K562 (cell line): ENCODE data around the gene PSMB11. TPM values are rescaled to one million over a fixed set of nuclear protein-coding genes. Genes with fewer than 3 reads are reported as not detected.
A peak's percentile ranks its signal among the peaks of the same experiment; 100 is the strongest.

ENCODE experiments used
- ATAC-seq: fragments of 200-7000 bp; cut with Tn5 transposase; 3 replicates; pipeline ENCODE4 v1.9.1; 2020; ENCODE audit warnings: moderate library complexity
- BruUV-seq: library from RNA; stranded (reverse); fragments of 400-500 nt; replicated peaks from 2 replicates; lab custom pipeline; 2021; lab: Mats Ljungman, UMichigan
- CTCF ChIA-PET: fragments of 300-600 bp; formaldehyde crosslinking; extraction: SDS; loops from one replicate; lab custom pipeline; 2021; ENCODE audit warnings: low intra/inter-chr PET ratio; lab: Yijun Ruan, JAX
- POLR2A ChIA-PET: fragments of 300-600, 350-650 bp; sonication (Branson Sonifier 250); formaldehyde crosslinking; extraction: SDS; loops from one replicate; lab custom pipeline; 2021; ENCODE audit warnings: antibody characterized with exemption, inconsistent platforms; lab: Yijun Ruan, JAX
- DNase-seq, 4 experiments: peaks; one replicate each; pipeline versions ENCODE4 v3.0.0 to v3.0.0-alpha.2; 2011 to 2018; ENCODE audit warnings: low spot score in 3 of 4, mixed read lengths in 3 of 4; ENCODE audit errors: extremely low read depth in 1 of 4
- FAIRE-seq: peaks from 2 replicates; lab custom pipeline; 2011; peaks lifted over from hg19 to GRCh38; lab: Jason Lieb, UNC
- H2AFZ ChIP-seq: 2 replicates; pipeline ENCODE4 v1.6.0; 2011; ENCODE audit warnings: low read depth, low read length, control low read depth, inconsistent platforms
- H3K27ac ChIP-seq: fragments of 200-600 bp; 3 replicates; pipeline ENCODE4 v1.8.0; 2011; ENCODE audit warnings: low read depth, mild to moderate bottlenecking, control low read depth, inconsistent platforms, low read length, moderate library complexity, mixed read lengths; ENCODE audit errors: extremely low read depth
- H3K27me3 ChIP-seq, 2 experiments: fragments of 300-600 bp in 1 of 2; 2 replicates in 1 of 2; 3 replicates in 1 of 2; pipeline versions ENCODE4 v1.6.0 to v1.8.0; 2011; ENCODE audit warnings: inconsistent platforms in 2 of 2, low read length in 2 of 2, mild to moderate bottlenecking in 1 of 2, mixed read lengths in 1 of 2, moderate library complexity in 1 of 2; ENCODE audit not compliant: control insufficient read depth in 2 of 2, insufficient read depth in 2 of 2
- H3K36me3 ChIP-seq: fragments of 300-600 bp; 3 replicates; pipeline ENCODE4 v1.8.0; 2011; ENCODE audit warnings: mild to moderate bottlenecking, low read length, inconsistent platforms; ENCODE audit not compliant: control insufficient read depth, insufficient read depth
- H3K4me1 ChIP-seq, 2 experiments: fragments of 200-600 bp in 1 of 2; replicated peaks in 1 of 2; 2 replicates in 1 of 2; 3 replicates in 1 of 2; pipeline versions ENCODE4 v1.5.1 to v1.8.0; 2011; ENCODE audit warnings: inconsistent platforms in 2 of 2, low read length in 2 of 2, mild to moderate bottlenecking in 1 of 2, mixed read lengths in 1 of 2, moderate library complexity in 1 of 2; ENCODE audit not compliant: control insufficient read depth in 2 of 2, insufficient read depth in 2 of 2
- H3K4me2 ChIP-seq: 2 replicates; pipeline ENCODE4 v1.6.1; 2011; ENCODE audit warnings: low read length, control low read depth, inconsistent platforms, mixed read lengths; ENCODE audit not compliant: insufficient read depth
- H3K4me3 ChIP-seq: fragments of 200-600 bp; sonication (generic), shearing (Covaris generic); 2 replicates; pipeline ENCODE4 v1.5.1; 2016; ENCODE audit warnings: control low read depth, inconsistent platforms
- H3K79me2 ChIP-seq: fragments of 200-600 bp; 3 replicates; pipeline ENCODE4 v1.8.0; 2011; ENCODE audit warnings: low read length, inconsistent platforms; ENCODE audit not compliant: control insufficient read depth, insufficient read depth
- H3K9ac ChIP-seq, 2 experiments: 2 replicates each; pipeline versions ENCODE4 v1.6.0 to v1.6.1; 2011; ENCODE audit warnings: low read depth in 2 of 2, low read length in 2 of 2, control low read depth in 1 of 2, inconsistent platforms in 1 of 2, mild to moderate bottlenecking in 1 of 2, mixed read lengths in 1 of 2; ENCODE audit not compliant: insufficient read depth in 1 of 2
- H3K9me1 ChIP-seq: one replicate; pipeline ENCODE4 v1.6.0; 2011; ENCODE audit warnings: inconsistent platforms, mild to moderate bottlenecking, low read length, moderate library complexity; ENCODE audit not compliant: control insufficient read depth, insufficient read depth
- H3K9me3 ChIP-seq: replicated peaks from 2 replicates; pipeline ENCODE4 v1.5.1; 2011; ENCODE audit warnings: low read depth, low read length, inconsistent platforms; ENCODE audit not compliant: control insufficient read depth, insufficient read depth
- H4K20me1 ChIP-seq: replicated peaks from 2 replicates; pipeline ENCODE4 v1.6.1; 2011; ENCODE audit warnings: low read length, inconsistent platforms, mixed read lengths; ENCODE audit not compliant: control insufficient read depth, insufficient read depth
- CTBP1 ChIP-seq: fragments of 450-650 bp; IDR thresholded peaks from 2 replicates; pipeline ENCODE4 v1.6.1; 2016; ENCODE audit warnings: borderline replicate concordance
- CTCF ChIP-seq, 3 experiments: IDR thresholded peaks in 2 of 3; conservative IDR thresholded peaks in 1 of 3; 2 replicates each; pipeline ENCODE4 v1.5.1; 2011 to 2012; ENCODE audit warnings: low read length in 3 of 3, mild to moderate bottlenecking in 3 of 3, control low read depth in 2 of 3, improper control_type of control experiment in 1 of 3, inconsistent platforms in 1 of 3, low read depth in 1 of 3, mixed read lengths in 1 of 3, moderate library complexity in 1 of 3; ENCODE audit not compliant: insufficient read depth in 2 of 3
- ELK1 ChIP-seq: sonication (generic); formaldehyde crosslinking; IDR thresholded peaks from 2 replicates; pipeline ENCODE4 v1.8.1; 2022; ENCODE audit warnings: missing genetic modification reagents
- FOXO4 ChIP-seq: fragments of 450-650 bp; formaldehyde crosslinking; IDR thresholded peaks from 2 replicates; pipeline ENCODE4 v1.4.0; 2020; ENCODE audit warnings: mild to moderate bottlenecking, moderate library complexity
- HES1 ChIP-seq: fragments of 450-650 bp; IDR thresholded peaks from 2 replicates; pipeline ENCODE4 v1.6.1; 2016; ENCODE audit warnings: low read depth, mild to moderate bottlenecking, moderate library complexity
- PHTF2 ChIP-seq: fragments of 250-450 bp; sonication (Bioruptor Pico); IDR thresholded peaks from 2 replicates; pipeline ENCODE4 v1.5.0; 2021; ENCODE audit warnings: mild to moderate bottlenecking
- POLR2G ChIP-seq: fragments of 200-400 bp; formaldehyde crosslinking; IDR thresholded peaks from 2 replicates; pipeline ENCODE4 v1.6.1; 2017; ENCODE audit warnings: low read depth, mild to moderate bottlenecking, antibody characterized with exemption, low read length, moderate library complexity
- SLC30A9 ChIP-seq: fragments of 250-450 bp; sonication (Bioruptor Pico); IDR thresholded peaks from 2 replicates; pipeline ENCODE4 v1.8.0; 2022; ENCODE audit warnings: mild to moderate bottlenecking, moderate library complexity
- ZNF212 ChIP-seq: fragments of 450-650 bp; formaldehyde crosslinking; IDR thresholded peaks from 2 replicates; pipeline ENCODE4 v1.4.0; 2020; ENCODE audit warnings: mild to moderate bottlenecking
- WGBS: fragments of 100-300 bp; shearing (Covaris generic); methylation state at CpG from one replicate; pipeline ENCODE4 v1.1.6; 2016; ENCODE audit warnings: low coverage, mixed read lengths; ENCODE audit not compliant: insufficient coverage; ENCODE audit errors: missing lambda C conversion rate; 5-methylcytosine and 5-hydroxymethylcytosine counted together
- in situ Hi-C: fragments of 300-500 bp; cut with MboI; formaldehyde crosslinking; loops from 4 replicates; pipeline ENCODE4 v1.15.0; 2018; ENCODE audit warnings: inconsistent platforms, mixed read lengths
- intact Hi-C: fragments of 100-400 bp; cut with micrococcal nuclease; formaldehyde crosslinking; loops from 2 replicates; pipeline ENCODE4 v1.14.2; 2022
- polyA plus RNA-seq, 8 experiments: library from polyadenylated mRNA; depleted of rRNA in 4 of 8; stranded (reverse) in 5 of 8; unstranded in 3 of 8; fragments of >200 nt; fragmentation: Nextera tagmentation in 2 of 8; fragmentation: Illumina TruSeq in 1 of 8; extraction: Ambion mirVana in 2 of 8; extraction: Trizol in 1 of 8; gene quantifications; 2 replicates each; pipeline versions ENCODE4 v1.2.1 to v1.2.3, GENCODE V29; 2011 to 2014; ENCODE audit warnings: inconsistent platforms in 1 of 8, missing spikeins in 1 of 8
- total RNA-seq, 7 experiments: library from RNA; depleted of rRNA in 6 of 7; stranded (reverse); fragments of >200 nt in 6 of 7; fragmentation: Illumina TruSeq in 2 of 7; extraction: Trizol in 2 of 7; gene quantifications; 2 replicates each; pipeline versions ENCODE4 v1.2.1 to v1.2.3, GENCODE V29; 2011 to 2021; ENCODE audit warnings: low replicate concordance in 1 of 7

PSMB11 gene
- total and polyA plus RNA-seq, 9 of the 15 experiments (the other 6 are each of a cell fraction or from before 2014, with no cell fraction given): not detected

- TF ChIP-seq HES1: no peak
These were observed 15.1 kb downstream of the PSMB11 start, which contains the start of gene CDH24 (continued) for GRCh38 chr14:23056956-23057756.

GRCh38 chr14:23057757-23058653 is 16.0 kb downstream of the PSMB11 start:
- peak overlapping the region; percentile 64 for H3K27ac ChIP-seq
- FAIRE-seq (peak; percentile 79), ATAC-seq (peak; percentile 83), DNase-seq (peak; percentile 78 to 94 (median 84))
- peaks cover 11 to 45% of the 10 kb centered on the region in 2 experiments for H3K4me1 ChIP-seq
- POLR2A ChIA-PET: interaction anchor here (0.6 to 2.9 kb wide), 22 partner anchors 10 to 262 kb away, joined by 3 to 23 read pairs (median 4); partner anchors contain the start of genes ACIN1, AJUBA, C14orf119 and PRMT5
- in situ Hi-C loops: no loop called here
- H3K9me3 ChIP-seq: no peaks in the 10 kb centered on the region
- 2% methylated on average over 43 of the region's 51 CpGs for WGBS
- H3K9ac ChIP-seq: peak overlapping the region; percentile 63 to 91; a peak in 3 of 4 replicates
- BruUV-seq: no TSS peak
- peak overlapping the region; percentile 74 for H3K4me2 ChIP-seq
- H2AFZ ChIP-seq: peak overlapping the region; percentile 82
- intact Hi-C loops: loop anchor here (1.0 kb wide), 3 partner anchors 72 to 129 kb away; partner anchors contain the start of gene PRMT5
- H3K4me3 ChIP-seq: peak overlapping the region; percentile 69
- 0 out of 2 replicates have a peak, but pooled peaks cover 2% of the 10 kb centered on the region for H4K20me1 ChIP-seq
- H3K79me2 ChIP-seq: no peaks in the 10 kb centered on the region; the same call in 2 of the 3 replicates
- CTCF ChIA-PET: interaction anchor here (0.7 to 9.2 kb wide), 8 partner anchors 11 to 128 kb away, joined by 4 to 141 read pairs (median 9); no protein-coding TSS in a partner anchor
- H3K9me1 ChIP-seq: no peaks in the 10 kb centered on the region
- peaks cover 42% of the 10 kb centered on the region for H3K36me3 ChIP-seq
- H3K27me3 ChIP-seq: no peaks in the 10 kb centered on the region
- TF ChIP-seq POLR2G (peak; percentile 86), SLC30A9 (CRISPR knock-in tag) (no peak), ELK1 (no peak), CTBP1 (peak; percentile 83), PHTF2 (CRISPR knock-in tag) (0 out of 2 replicates have a peak, but pooled peaks have one; percentile 9), FOXO4 (CRISPR knock-in tag) (0 out of 2 replicates have a peak, but pooled peaks have one; percentile 55), ZNF212 (CRISPR knock-in tag) (no peak), CTCF (IDR thresholded peaks at IDR 0.05 in 2 of 3, conservative IDR thresholded peaks at IDR 0.05 in 1 of 3; ENCODE audit: insufficient read depth in 2 of 3, low read depth in 1 of 3, low read length in 3 of 3) (peak; percentile 92 to 96 (median 94))
